ENCODE measurements around the gene SPATA21.

SPATA21 gene

DNA sequence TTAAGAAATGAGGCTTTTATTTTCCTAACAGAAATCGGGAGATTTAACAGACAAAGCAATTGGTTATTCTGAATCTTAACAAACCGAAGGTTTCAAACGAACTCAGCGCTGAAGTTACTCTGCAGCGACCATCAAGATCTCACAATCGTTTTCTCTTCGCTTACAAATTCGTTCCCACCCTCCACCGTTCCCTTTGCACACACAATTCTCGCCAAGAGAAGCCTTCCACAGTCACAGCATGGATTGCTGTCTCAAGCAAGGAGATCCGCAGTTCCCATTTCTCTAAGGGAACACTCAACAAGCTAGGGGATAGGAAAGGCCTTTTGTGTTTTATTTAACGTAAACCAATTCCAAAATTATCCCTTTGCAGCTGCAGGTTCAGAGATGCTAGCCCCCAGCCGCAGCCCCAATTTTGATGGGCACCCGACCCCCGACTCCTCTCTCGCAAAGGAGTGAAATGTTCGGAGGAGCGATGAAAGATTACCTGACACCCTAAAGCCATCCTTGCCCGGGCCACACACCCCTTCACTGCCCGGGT lies 85.7 kb downstream of the SPATA21 start:
- no peak for DNase-seq (ENCODE audit: low read depth in 1 of 2, low spot score in 1 of 2)

DNA sequence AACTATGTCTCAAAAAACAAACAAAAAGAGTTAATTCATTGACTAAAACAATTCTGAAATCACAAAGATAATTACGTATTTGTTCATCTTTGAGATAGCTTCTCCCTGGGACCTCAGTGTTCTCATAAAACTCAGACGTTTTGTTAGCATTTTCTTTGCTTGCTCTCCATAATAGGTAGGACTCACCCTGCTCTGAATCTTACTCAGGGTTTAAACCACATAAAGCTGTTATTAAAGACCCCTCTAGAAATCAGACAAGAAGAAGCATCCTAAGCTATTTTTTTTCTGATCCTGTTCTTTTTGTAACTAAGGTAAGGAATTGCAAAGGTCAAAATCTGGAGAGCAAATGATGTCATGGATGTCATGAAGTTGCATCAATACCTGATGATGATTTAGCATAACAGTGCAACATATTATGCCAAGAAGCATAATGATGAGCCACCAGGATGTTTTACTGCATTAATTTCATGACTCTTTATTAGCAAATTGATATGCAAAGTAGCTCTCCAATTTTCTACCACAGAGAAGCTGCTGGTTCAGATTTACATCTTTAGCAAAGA lies 87.3 kb downstream of the SPATA21 start:
- DNase-seq (ENCODE audit: low read depth in 1 of 2, low spot score in 1 of 2): no peak

Measured in stimulated activated CD4-positive, alpha-beta T cell treated with anti-CD3 and anti-CD28 coated beads, Interleukin-15, amount 100 ng/mL, for 1 hour (primary cell).